ENCODE results near the gene TBC1D9. TPM values are rescaled to one million over a fixed set of nuclear protein-coding genes. Genes with fewer than 3 reads are reported as not detected.

Gene TBC1D9
- total RNA-seq, 1 experiment from 2014 or later = 21.7 TPM

DNA sequence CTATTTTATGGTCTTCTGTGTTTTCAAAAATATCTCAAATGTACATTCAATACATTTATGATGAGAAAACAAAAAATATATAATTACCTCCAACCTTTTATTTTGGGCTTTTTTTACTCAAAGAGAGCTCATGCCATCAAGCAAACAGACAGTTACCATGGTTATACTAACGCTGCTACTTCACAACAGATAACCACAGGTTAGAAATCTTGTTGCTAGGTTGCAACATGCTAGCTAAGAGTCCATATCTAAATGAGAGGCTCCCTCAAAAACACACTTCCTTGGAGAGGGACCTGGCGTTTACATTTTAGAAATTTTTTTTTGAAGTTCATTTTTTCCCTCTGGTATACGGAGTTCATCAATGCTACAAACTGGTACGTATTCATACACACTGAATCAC is 44.3 kb downstream of the TBC1D9 start:
- ChIA-PET POLR2A (no interaction called here), CTCF (no interaction called here)
- no peak for ATAC-seq
- Histone ChIP-seq H3K4me3 (ENCODE audit: low read depth in 2 of 2, low read length in 2 of 2) (no peak overlapping the region), H3K27me3 (ENCODE audit: control insufficient read depth, insufficient read depth, low read length) (no peaks in the 10 kb centered on the region), H3K36me3 (ENCODE audit: control insufficient read depth, insufficient read depth, low read length) (no peaks in the 10 kb centered on the region), H3K4me1 (ENCODE audit: control insufficient read depth, insufficient read depth, low read length) (no peaks in the 10 kb centered on the region), H3K27ac (ENCODE audit: low read length) (no peak overlapping the region), H3K9me3 (ENCODE audit: control insufficient read depth, insufficient read depth, low read depth, low read length) (no peaks in the 10 kb centered on the region)
- BruUV-seq (replicated peaks) = no TSS peak
- intact Hi-C loops (cut with micrococcal nuclease; ENCODE audit: unreplicated experiment) (no loop called here), in situ Hi-C loops (cut with HindIII; ENCODE audit: low pct_unique_long_range_greater_than_20kb, low sequenced_read_pairs) (no loop called here)
- no peak for TF ChIP-seq POLR2AphosphoS5 (IDR thresholded peaks at IDR 0.05; ENCODE audit: low read depth, low read length)
- TF ChIP-seq, protein P1, sequence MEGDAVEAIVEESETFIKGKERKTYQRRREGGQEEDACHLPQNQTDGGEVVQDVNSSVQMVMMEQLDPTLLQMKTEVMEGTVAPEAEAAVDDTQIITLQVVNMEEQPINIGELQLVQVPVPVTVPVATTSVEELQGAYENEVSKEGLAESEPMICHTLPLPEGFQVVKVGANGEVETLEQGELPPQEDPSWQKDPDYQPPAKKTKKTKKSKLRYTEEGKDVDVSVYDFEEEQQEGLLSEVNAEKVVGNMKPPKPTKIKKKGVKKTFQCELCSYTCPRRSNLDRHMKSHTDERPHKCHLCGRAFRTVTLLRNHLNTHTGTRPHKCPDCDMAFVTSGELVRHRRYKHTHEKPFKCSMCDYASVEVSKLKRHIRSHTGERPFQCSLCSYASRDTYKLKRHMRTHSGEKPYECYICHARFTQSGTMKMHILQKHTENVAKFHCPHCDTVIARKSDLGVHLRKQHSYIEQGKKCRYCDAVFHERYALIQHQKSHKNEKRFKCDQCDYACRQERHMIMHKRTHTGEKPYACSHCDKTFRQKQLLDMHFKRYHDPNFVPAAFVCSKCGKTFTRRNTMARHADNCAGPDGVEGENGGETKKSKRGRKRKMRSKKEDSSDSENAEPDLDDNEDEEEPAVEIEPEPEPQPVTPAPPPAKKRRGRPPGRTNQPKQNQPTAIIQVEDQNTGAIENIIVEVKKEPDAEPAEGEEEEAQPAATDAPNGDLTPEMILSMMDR (IDR thresholded peaks at IDR 0.05) = no peak
- no peak for TF ChIP-seq SIN3A (IDR thresholded peaks at IDR 0.05; ENCODE audit: borderline replicate concordance, insufficient read depth, low read depth, low read length)
- TF ChIP-seq, protein P2, sequence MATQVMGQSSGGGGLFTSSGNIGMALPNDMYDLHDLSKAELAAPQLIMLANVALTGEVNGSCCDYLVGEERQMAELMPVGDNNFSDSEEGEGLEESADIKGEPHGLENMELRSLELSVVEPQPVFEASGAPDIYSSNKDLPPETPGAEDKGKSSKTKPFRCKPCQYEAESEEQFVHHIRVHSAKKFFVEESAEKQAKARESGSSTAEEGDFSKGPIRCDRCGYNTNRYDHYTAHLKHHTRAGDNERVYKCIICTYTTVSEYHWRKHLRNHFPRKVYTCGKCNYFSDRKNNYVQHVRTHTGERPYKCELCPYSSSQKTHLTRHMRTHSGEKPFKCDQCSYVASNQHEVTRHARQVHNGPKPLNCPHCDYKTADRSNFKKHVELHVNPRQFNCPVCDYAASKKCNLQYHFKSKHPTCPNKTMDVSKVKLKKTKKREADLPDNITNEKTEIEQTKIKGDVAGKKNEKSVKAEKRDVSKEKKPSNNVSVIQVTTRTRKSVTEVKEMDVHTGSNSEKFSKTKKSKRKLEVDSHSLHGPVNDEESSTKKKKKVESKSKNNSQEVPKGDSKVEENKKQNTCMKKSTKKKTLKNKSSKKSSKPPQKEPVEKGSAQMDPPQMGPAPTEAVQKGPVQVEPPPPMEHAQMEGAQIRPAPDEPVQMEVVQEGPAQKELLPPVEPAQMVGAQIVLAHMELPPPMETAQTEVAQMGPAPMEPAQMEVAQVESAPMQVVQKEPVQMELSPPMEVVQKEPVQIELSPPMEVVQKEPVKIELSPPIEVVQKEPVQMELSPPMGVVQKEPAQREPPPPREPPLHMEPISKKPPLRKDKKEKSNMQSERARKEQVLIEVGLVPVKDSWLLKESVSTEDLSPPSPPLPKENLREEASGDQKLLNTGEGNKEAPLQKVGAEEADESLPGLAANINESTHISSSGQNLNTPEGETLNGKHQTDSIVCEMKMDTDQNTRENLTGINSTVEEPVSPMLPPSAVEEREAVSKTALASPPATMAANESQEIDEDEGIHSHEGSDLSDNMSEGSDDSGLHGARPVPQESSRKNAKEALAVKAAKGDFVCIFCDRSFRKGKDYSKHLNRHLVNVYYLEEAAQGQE (IDR thresholded peaks at IDR 0.05; ENCODE audit: insufficient read depth in 1 of 2, low read depth in 2 of 2, low read length in 1 of 2) = no peak
- no peak for TF ChIP-seq TCF7L2 (IDR thresholded peaks at IDR 0.05; ENCODE audit: low read depth, low read length)
- no peak for DNase-seq (ENCODE audit: low read depth, low spot score)

DNA sequence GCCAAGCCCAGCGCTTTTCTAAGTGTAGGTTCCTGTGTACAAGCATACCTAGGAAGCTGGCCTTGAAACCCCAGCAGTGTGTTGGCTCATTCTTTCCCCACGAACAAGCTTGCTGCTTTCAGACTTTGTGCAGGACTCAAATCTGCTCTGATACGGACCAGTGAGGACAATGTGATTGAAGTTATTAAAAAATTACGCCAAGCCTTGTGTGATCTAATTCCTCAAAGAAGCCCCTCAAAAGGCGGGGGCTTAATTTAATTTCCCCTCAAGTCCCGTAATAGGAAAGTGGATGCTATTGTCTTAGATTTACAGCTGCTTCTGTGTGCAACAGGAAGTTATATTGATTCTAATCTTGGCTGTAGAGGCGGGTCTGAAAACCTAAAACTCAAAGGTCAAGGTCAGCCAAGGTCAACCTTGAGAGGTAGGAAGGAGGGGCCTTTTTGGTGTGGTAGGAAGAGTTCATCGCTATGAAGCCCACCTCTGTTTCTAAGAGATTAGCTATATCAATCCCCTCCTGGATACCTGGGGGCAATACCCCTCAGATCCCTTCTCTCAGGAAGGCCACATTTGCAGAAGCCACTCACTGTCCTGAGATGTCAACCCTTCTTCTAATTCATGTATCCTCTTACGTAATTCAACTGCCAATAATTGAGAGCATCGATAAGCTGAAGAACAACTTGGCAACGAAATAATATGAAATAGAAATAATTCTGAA is 45.1 kb downstream of the TBC1D9 start:
- in situ Hi-C loops (cut with HindIII; ENCODE audit: low pct_unique_long_range_greater_than_20kb, low sequenced_read_pairs) = no loop called here
- Histone ChIP-seq H3K9me3 (ENCODE audit: control insufficient read depth, insufficient read depth, low read depth, low read length) (no peaks in the 10 kb centered on the region), H3K4me1 (ENCODE audit: control insufficient read depth, insufficient read depth, low read length) (no peaks in the 10 kb centered on the region), H3K36me3 (ENCODE audit: control insufficient read depth, insufficient read depth, low read length) (no peaks in the 10 kb centered on the region), H3K27ac (ENCODE audit: low read length) (no peak overlapping the region), H3K27me3 (ENCODE audit: control insufficient read depth, insufficient read depth, low read length) (no peaks in the 10 kb centered on the region), H3K4me3 (ENCODE audit: low read depth in 2 of 2, low read length in 2 of 2) (no peak overlapping the region)
- no peak for DNase-seq (ENCODE audit: low read depth, low spot score)
- ATAC-seq = no peak
- no TSS peak for BruUV-seq (replicated peaks)
- POLR2A ChIA-PET = no interaction called here
- CTCF ChIA-PET = no interaction called here
- intact Hi-C loops (cut with micrococcal nuclease; ENCODE audit: unreplicated experiment) = no loop called here
- TF ChIP-seq, protein P2 (IDR thresholded peaks at IDR 0.05; ENCODE audit: insufficient read depth in 1 of 2, low read depth in 2 of 2, low read length in 1 of 2) = no peak
- no peak for TF ChIP-seq POLR2AphosphoS5 (IDR thresholded peaks at IDR 0.05; ENCODE audit: low read depth, low read length)
- TF ChIP-seq TCF7L2 (IDR thresholded peaks at IDR 0.05; ENCODE audit: low read depth, low read length) = no peak
- TF ChIP-seq, protein P1 (IDR thresholded peaks at IDR 0.05) = no peak
- TF ChIP-seq SIN3A (IDR thresholded peaks at IDR 0.05; ENCODE audit: borderline replicate concordance, insufficient read depth, low read depth, low read length) = no peak
